Gastrocnemius medialis (tissue), 4 donors: Measurements from ENCODE around the gene STAT6.

Source experiments
- POLR2A ChIP-seq, 2 donors: fragments of 450-650 bp; IDR thresholded peaks; one replicate each; pipeline ENCODE4 v1.6.1; 2017; ENCODE audit warnings: antibody characterized with exemption in 2 of 2, mild to moderate bottlenecking in 2 of 2, moderate library complexity in 2 of 2
- TF ChIP-seq, protein P1 (sequence below), 5 experiments: fragments of 450-650 bp in 3 of 5; fragments of 200-600 bp in 2 of 5; sonication (generic) in 2 of 5; IDR thresholded peaks in 4 of 5; conservative IDR thresholded peaks in 1 of 5; 1 replicate in 4 of 5; 2 replicates in 1 of 5; pipeline ENCODE4 v1.5.1; 2016 to 2019; ENCODE audit warnings: antibody characterized with exemption in 5 of 5, mild to moderate bottlenecking in 3 of 5, moderate library complexity in 3 of 5

DNA sequence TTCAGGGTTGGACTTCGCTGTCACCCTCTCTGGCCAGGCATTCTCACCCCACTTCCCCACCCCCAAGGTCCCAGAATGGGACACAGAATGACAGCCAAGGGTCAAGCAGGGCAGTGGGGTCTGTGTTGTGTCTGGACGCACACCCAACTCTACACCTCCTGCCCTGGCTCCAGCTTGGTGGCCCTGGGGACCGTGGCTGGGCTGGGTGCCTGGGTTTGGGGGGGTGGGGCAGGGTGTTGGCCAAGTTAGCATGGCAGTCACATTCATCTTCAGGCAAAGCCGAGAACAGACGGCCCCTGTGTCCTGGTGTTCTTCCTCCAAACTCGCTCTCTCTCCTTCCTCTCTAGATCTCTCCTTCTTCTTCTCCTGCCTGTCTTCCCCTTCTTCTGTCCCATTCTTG is 22.8 kb upstream of the STAT6 start:
- TF ChIP-seq, protein P1, sequence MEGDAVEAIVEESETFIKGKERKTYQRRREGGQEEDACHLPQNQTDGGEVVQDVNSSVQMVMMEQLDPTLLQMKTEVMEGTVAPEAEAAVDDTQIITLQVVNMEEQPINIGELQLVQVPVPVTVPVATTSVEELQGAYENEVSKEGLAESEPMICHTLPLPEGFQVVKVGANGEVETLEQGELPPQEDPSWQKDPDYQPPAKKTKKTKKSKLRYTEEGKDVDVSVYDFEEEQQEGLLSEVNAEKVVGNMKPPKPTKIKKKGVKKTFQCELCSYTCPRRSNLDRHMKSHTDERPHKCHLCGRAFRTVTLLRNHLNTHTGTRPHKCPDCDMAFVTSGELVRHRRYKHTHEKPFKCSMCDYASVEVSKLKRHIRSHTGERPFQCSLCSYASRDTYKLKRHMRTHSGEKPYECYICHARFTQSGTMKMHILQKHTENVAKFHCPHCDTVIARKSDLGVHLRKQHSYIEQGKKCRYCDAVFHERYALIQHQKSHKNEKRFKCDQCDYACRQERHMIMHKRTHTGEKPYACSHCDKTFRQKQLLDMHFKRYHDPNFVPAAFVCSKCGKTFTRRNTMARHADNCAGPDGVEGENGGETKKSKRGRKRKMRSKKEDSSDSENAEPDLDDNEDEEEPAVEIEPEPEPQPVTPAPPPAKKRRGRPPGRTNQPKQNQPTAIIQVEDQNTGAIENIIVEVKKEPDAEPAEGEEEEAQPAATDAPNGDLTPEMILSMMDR (IDR thresholded peaks at IDR 0.05 in 4 of 5, conservative IDR thresholded peaks at IDR 0.05 in 1 of 5) = no peak
- no peak for TF ChIP-seq POLR2A (IDR thresholded peaks at IDR 0.05)
